ENCODE measurements around the gene AGAP3.

- TF ChIP-seq, protein P1, sequence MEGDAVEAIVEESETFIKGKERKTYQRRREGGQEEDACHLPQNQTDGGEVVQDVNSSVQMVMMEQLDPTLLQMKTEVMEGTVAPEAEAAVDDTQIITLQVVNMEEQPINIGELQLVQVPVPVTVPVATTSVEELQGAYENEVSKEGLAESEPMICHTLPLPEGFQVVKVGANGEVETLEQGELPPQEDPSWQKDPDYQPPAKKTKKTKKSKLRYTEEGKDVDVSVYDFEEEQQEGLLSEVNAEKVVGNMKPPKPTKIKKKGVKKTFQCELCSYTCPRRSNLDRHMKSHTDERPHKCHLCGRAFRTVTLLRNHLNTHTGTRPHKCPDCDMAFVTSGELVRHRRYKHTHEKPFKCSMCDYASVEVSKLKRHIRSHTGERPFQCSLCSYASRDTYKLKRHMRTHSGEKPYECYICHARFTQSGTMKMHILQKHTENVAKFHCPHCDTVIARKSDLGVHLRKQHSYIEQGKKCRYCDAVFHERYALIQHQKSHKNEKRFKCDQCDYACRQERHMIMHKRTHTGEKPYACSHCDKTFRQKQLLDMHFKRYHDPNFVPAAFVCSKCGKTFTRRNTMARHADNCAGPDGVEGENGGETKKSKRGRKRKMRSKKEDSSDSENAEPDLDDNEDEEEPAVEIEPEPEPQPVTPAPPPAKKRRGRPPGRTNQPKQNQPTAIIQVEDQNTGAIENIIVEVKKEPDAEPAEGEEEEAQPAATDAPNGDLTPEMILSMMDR (IDR thresholded peaks at IDR 0.05), result no peak
- TF ChIP-seq EZH2 (IDR thresholded peaks at IDR 0.05; ENCODE audit: borderline replicate concordance, insufficient read depth, low read depth, low read length, poor library complexity, severe bottlenecking), result no peak
Measured at GRCh38 chr7:151128144-151128543, 41.9 kb downstream of the AGAP3 start.
